ENCODE measurements around the gene TAS2R7.

The TAS2R7 gene

GRCh38 chr12:10753059-10753458 lies 49.4 kb downstream of the TAS2R7 start:
- H3K4me3 ChIP-seq (ENCODE audit: low read depth, low read length), result no peak overlapping the region
- DNase-seq (ENCODE audit: low read depth), result peak; percentile 83
- TF ChIP-seq CTCF (conservative IDR thresholded peaks at IDR 0.05; ENCODE audit: low read depth, low read length), result no peak

Data from choroid plexus epithelial cell (primary cell).